Frontal cortex (tissue), 4 donors: ENCODE results near the gene RPS26. TPM values are rescaled to one million over a fixed set of nuclear protein-coding genes. Genes with fewer than 3 reads are reported as not detected.
"Not testable (repeated sequence)": the region's sequence is repeated elsewhere in the genome, so short reads cannot be mapped to it uniquely, and the experiment has no call there.

ENCODE experiments used
- DNase-seq, 2 donors: peaks; one replicate each; pipeline ENCODE4 v3.0.0; 2012; ENCODE audit warnings: low spot score in 2 of 2
- FAIRE-seq: peaks from 2 replicates; lab custom pipeline; 2012; peaks lifted over from hg19 to GRCh38; lab: Jason Lieb, UNC
- total RNA-seq: library from RNA; depleted of rRNA; stranded (reverse); fragments of >200 nt; gene quantifications from one replicate; pipeline ENCODE4 v1.2.3, GENCODE V29; 2014
- donor health status: control.
- donor health status: control.
- donor health status: control.

RPS26 gene
- total RNA-seq: 15.5 TPM

GRCh38 chr12:56041552-56042429 lies at the start of gene RPS26:
TSS of gene RPS26 (plus strand) at chr12:56041918. CDS start at chr12:56042167, 249 bp downstream.
- DNase-seq (peak; percentile 76 to 84), FAIRE-seq (no peak)

- DNase-seq (no peak), FAIRE-seq (no peak)
Observed at GRCh38 chr12:55993230-55993853, 48.4 kb upstream of the RPS26 start.

GRCh38 chr12:55995366-55995765 lies 46.4 kb upstream of the RPS26 start:
- DNase-seq (no peak), FAIRE-seq (no peak)

- DNase-seq: peak in 1 of 2 donors; percentile 56
- FAIRE-seq: no peak
Observed at GRCh38 chr12:55996201-55996714, 45.5 kb upstream of the RPS26 start.

- DNase-seq (peak; percentile 91 to 98), FAIRE-seq (peak; percentile 40)
Observed at GRCh38 chr12:55996715-55997534, 44.8 kb upstream of the RPS26 start, which contains the start of gene SUOX. TSS of gene SUOX (plus strand) at chr12:55997276. CDS start at chr12:56002222, 4,946 bp downstream.

- FAIRE-seq: no peak
Observed at GRCh38 chr12:55997535-55997859, 44.2 kb upstream of the RPS26 start.

GRCh38 chr12:55999522-55999921 lies 42.2 kb upstream of the RPS26 start:
- not testable (repeated sequence) for DNase-seq, FAIRE-seq

More at GRCh38 chr12:55997535-55997859, 44.2 kb upstream of the RPS26 start:
- DNase-seq: no peak

- DNase-seq, FAIRE-seq: not testable (repeated sequence)
Observed at GRCh38 chr12:55999999-56000540, 41.6 kb upstream of the RPS26 start.

GRCh38 chr12:56001487-56002100 lies 40.1 kb upstream of the RPS26 start:
- FAIRE-seq (no peak), DNase-seq (no peak)

GRCh38 chr12:56003376-56003775 lies 38.3 kb upstream of the RPS26 start:
- FAIRE-seq: not testable (repeated sequence)

GRCh38 chr12:56004211-56004610 lies 37.5 kb upstream of the RPS26 start:
- no peak for DNase-seq
- no peak for FAIRE-seq

More at GRCh38 chr12:56003376-56003775, 38.3 kb upstream of the RPS26 start:
- DNase-seq: not testable (repeated sequence)

GRCh38 chr12:56007564-56008559 lies 33.9 kb upstream of the RPS26 start:
- no peak for FAIRE-seq
- peak; percentile 68 to 80 for DNase-seq

- DNase-seq (no peak), FAIRE-seq (no peak)
Observed at GRCh38 chr12:56010111-56010570, 31.6 kb upstream of the RPS26 start.

GRCh38 chr12:56011509-56012090 lies 30.1 kb upstream of the RPS26 start:
- DNase-seq: no peak
- no peak for FAIRE-seq

- FAIRE-seq: no peak
Observed at GRCh38 chr12:56013482-56013881, 28.2 kb upstream of the RPS26 start.

GRCh38 chr12:56014205-56014604 lies 27.5 kb upstream of the RPS26 start:
- FAIRE-seq: no peak
- DNase-seq: no peak

More at GRCh38 chr12:56013482-56013881, 28.2 kb upstream of the RPS26 start:
- no peak for DNase-seq

GRCh38 chr12:56017181-56017580 lies 24.5 kb upstream of the RPS26 start:
- DNase-seq (no peak), FAIRE-seq (no peak)
